Measurements from ENCODE around the gene IKZF2. TPM values are rescaled to one million over a fixed set of nuclear protein-coding genes. Genes with fewer than 3 reads are reported as not detected.

Gene IKZF2
- total RNA-seq, 1 donor: 11.3 TPM

DNA sequence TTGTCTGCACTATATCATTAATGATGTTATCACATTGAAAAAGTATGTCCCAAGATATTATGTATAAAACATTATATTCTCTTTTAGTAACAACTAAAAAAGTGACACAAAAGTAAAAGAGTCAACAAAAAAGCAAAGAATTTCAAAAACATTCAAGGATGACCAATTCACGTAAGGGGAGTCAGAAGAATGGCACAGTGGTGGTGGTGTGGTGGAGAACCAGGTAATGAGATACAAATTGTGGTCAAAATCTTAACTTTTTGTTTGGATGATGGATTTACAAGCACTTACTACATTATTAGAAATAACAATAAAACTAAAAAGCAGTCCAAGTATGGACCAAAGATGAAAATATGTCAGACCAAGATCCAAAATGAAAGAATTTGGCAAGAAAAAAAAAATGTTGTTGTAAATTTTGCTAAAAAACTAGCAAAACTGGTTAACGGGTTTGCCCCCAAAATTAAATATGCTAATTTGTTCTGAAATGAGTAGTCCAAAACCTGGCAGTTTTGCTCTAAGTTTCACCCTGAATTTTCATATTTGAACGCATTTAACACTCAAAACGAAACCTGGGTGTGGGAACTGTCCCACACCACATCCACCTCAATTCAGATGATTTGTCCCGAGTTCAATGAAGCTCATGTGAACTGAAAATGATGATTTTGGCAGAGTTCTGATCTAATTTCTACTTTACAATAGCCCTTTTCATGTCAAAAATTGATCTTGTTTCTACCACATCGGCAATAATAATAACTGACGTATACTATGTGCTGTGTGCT lies 135.8 kb downstream of the IKZF2 start:
- DNase-seq (ENCODE audit: low read depth): no peak
- TF ChIP-seq CTCF (IDR thresholded peaks at IDR 0.05; ENCODE audit: insufficient read depth, low read length): no peak
- H3K4me3 ChIP-seq (ENCODE audit: low read depth, low read length): no peak overlapping the region

DNA sequence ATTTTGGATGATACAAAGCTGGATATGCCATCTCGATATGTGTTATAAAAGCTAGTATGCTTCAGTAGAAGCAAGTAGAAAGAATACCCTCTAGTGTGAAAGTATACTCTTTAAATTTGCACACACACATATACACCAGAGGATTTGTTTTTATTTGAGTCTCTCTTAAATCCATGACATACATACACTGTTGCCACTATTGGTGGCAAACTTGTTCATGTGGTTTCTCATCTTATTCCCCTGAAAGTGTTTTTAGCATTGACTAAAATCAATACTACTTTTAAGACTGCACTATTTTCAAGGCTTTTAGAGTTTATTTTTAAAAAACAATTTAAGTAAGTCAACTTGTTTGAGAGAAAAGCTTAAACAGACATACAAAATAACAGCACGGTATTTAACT lies 137.4 kb downstream of the IKZF2 start:
- DNase-seq (ENCODE audit: low read depth): no peak
- no peak for TF ChIP-seq CTCF (IDR thresholded peaks at IDR 0.05; ENCODE audit: insufficient read depth, low read length)
- no peak overlapping the region for H3K4me3 ChIP-seq (ENCODE audit: low read depth, low read length)

DNA sequence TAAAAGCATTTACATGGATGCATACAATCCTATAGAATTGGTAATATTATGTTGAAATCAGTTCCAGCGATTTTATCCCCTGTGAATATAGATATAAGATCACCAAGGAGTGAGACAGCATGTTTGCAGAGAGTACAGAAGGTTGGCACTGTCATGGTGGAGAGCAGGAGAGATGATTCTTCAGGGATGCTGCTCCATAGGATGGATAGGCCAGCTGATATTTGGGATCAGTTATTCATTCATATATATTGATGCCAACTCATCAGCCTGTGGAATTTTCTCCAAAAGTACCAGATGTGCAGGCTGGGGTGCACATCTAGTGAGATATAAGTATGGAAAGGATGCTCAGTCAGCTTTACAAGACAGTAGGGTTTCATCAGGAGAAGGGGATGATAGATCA lies 139.9 kb downstream of the IKZF2 start:
- no peak for TF ChIP-seq CTCF (IDR thresholded peaks at IDR 0.05; ENCODE audit: insufficient read depth, low read length)
- H3K4me3 ChIP-seq (ENCODE audit: low read depth, low read length): no peak overlapping the region
- DNase-seq (ENCODE audit: low read depth): no peak

DNA sequence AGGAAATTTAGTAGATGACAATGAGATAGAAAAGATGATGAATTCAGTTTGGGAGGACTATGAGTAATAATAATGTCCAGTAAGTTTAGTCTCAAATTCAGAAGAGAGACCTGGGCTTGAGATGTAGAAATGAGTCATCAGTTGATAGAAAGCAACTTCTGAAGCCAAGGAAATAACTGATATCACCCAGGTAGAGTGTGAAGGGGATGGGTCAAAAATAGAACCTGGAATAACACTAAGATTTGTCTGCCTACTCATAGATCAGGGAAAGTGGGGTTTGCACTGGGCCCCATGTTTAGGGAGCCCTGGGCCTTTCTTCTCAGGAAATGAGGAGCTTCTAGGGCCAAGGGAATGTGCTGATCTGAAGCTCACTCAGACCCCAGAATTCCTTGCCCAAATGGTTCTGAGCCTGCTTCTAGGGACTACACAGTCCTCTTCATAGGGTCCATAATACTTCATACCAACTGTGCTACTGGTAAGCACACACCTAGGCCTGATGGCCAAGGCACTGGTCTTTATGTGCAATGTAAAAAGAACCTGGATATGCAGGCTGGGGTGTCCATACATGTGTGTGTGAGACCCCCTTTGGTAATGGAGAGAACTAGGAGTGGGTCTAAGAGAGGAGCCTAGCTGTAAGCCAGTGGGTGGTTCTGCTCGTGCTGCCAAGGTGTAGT lies 141.2 kb downstream of the IKZF2 start:
- DNase-seq (ENCODE audit: low read depth): no peak
- no peak for TF ChIP-seq CTCF (IDR thresholded peaks at IDR 0.05; ENCODE audit: insufficient read depth, low read length)
- no peak overlapping the region for H3K4me3 ChIP-seq (ENCODE audit: low read depth, low read length)

GRCh38 chr2:213007290-213007838 lies 144.0 kb downstream of the IKZF2 start:
- no peak for DNase-seq (ENCODE audit: low read depth)
- TF ChIP-seq CTCF (IDR thresholded peaks at IDR 0.05; ENCODE audit: insufficient read depth, low read length): no peak
- no peak overlapping the region for H3K4me3 ChIP-seq (ENCODE audit: low read depth, low read length)

- no peak overlapping the region for H3K4me3 ChIP-seq (ENCODE audit: low read depth, low read length)
- peak; percentile 34 for DNase-seq (ENCODE audit: low read depth)
- TF ChIP-seq CTCF (IDR thresholded peaks at IDR 0.05; ENCODE audit: insufficient read depth, low read length): no peak
Measured at GRCh38 chr2:213004197-213004821, 147.1 kb downstream of the IKZF2 start.
